HEK293T (cell line): Measurements from ENCODE around the gene EYA4.

Experiments
- CTCF ChIA-PET: fragments of 350-600 bp; formaldehyde crosslinking; extraction: SDS; loops from one replicate; lab custom pipeline; 2021; ENCODE audit warnings: antibody characterized with exemption, inconsistent platforms; lab: Yijun Ruan, JAX
- POLR2A ChIA-PET: fragments of 350-600 bp; formaldehyde crosslinking; extraction: SDS; loops from one replicate; lab custom pipeline; 2020; ENCODE audit warnings: antibody characterized with exemption, inconsistent platforms; lab: Yijun Ruan, JAX
- DNase-seq: peaks from one replicate; pipeline ENCODE4 v3.0.0; 2012; ENCODE audit warnings: mixed read lengths; ENCODE audit errors: extremely low spot score
- ARNT ChIP-seq: fragments of 450-650 bp; IDR thresholded peaks from 2 replicates; pipeline ENCODE4 v1.6.1; 2017; ENCODE audit warnings: mild to moderate bottlenecking
- BHLHE40 ChIP-seq: fragments of 450-650 bp; IDR thresholded peaks from 2 replicates; pipeline ENCODE4 v1.6.1; 2016; ENCODE audit warnings: mild to moderate bottlenecking, moderate library complexity, borderline replicate concordance
- CTBP1 ChIP-seq: fragments of 450-650 bp; IDR thresholded peaks from 2 replicates; pipeline ENCODE4 v1.6.1; 2016; ENCODE audit warnings: borderline replicate concordance
- ELF4 ChIP-seq: fragments of 450-650 bp; IDR thresholded peaks from 2 replicates; pipeline ENCODE4 v1.6.1; 2017; ENCODE audit warnings: antibody characterized with exemption
- FOXA1 ChIP-seq: fragments of 450-650 bp; IDR thresholded peaks from 2 replicates; pipeline ENCODE4 v1.6.1; 2016; ENCODE audit warnings: mild to moderate bottlenecking
- FOXK2 ChIP-seq: fragments of 450-650 bp; IDR thresholded peaks from 2 replicates; pipeline ENCODE4 v1.6.1; 2016; ENCODE audit warnings: mild to moderate bottlenecking
- FOXM1 ChIP-seq: fragments of 450-650 bp; IDR thresholded peaks from 2 replicates; pipeline ENCODE4 v1.6.1; 2017; ENCODE audit warnings: mild to moderate bottlenecking, borderline replicate concordance
- HDGF ChIP-seq: fragments of 450-650 bp; IDR thresholded peaks from 2 replicates; pipeline ENCODE4 v1.6.1; 2017; ENCODE audit warnings: antibody characterized with exemption, borderline replicate concordance
- L3MBTL2 ChIP-seq: fragments of 450-650 bp; conservative IDR thresholded peaks from 2 replicates; pipeline ENCODE4 v1.6.1; 2016; ENCODE audit warnings: mild to moderate bottlenecking
- LEF1 ChIP-seq: fragments of 450-650 bp; IDR thresholded peaks from 2 replicates; pipeline ENCODE4 v1.6.1; 2017; ENCODE audit warnings: mild to moderate bottlenecking, borderline replicate concordance
- NFRKB ChIP-seq: fragments of 450-650 bp; IDR thresholded peaks from 2 replicates; pipeline ENCODE4 v1.6.1; 2016; ENCODE audit warnings: mild to moderate bottlenecking, moderate library complexity
- SP1 ChIP-seq: fragments of 450-650 bp; IDR thresholded peaks from 2 replicates; pipeline ENCODE4 v1.6.1; 2017
- SUZ12 ChIP-seq: fragments of 450-650 bp; IDR thresholded peaks from 2 replicates; pipeline ENCODE4 v1.6.1; 2016; ENCODE audit warnings: mild to moderate bottlenecking
- TARDBP ChIP-seq: fragments of 450-650 bp; IDR thresholded peaks from 2 replicates; pipeline ENCODE4 v1.6.1; 2016
- ZNF384 ChIP-seq: fragments of 450-650 bp; IDR thresholded peaks from 2 replicates; pipeline ENCODE4 v1.6.1; 2016
- TF ChIP-seq, protein P1 (sequence below): fragments of 450-650 bp; IDR thresholded peaks from 2 replicates; pipeline ENCODE4 v1.6.1; 2016

EYA4 gene

DNA sequence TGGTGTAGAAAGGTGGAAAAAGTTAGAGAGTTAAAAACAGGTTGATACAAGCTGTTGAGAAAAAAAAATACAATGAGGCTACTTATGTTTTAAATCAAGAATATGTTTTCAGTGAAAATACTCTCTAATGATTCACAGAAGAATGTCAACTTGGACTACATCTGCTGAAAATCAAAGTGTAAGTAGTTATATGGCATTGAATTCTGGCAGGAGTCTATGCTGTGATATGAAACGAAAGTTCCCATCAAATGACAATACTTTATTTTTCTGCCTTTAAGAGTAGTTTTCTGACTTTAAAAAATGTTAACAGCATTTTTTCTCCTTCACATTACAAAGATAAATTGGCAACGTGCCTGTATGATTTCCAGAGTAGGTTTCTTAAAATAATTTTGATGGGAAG lies 158.3 kb downstream of the EYA4 start:
- TF ChIP-seq SP1 = no peak
- DNase-seq = no peak
- POLR2A ChIA-PET = no interaction called here
- CTCF ChIA-PET = no interaction called here

DNA sequence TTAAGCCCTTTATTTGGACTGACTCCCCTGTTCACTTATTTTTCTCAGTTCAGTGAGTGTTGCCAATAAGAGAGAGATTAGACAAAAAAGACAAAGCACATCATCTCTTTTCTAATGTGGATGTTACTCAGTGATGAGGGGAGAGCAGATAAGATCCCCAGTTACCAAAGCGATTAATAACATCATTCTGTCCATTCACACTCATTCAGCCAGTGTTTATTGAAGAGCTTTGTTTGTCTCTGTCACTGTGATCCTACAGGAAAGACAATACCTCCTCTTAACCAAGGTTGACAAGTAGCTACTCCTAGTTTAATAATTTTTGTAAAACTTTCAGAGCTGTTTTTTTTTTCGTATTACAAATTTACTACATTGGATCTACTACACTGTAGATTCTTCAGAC lies 163.0 kb downstream of the EYA4 start:
- ChIA-PET CTCF (no interaction called here), POLR2A (no interaction called here)
- no peak for DNase-seq
- TF ChIP-seq CTBP1 = no peak
- no peak for TF ChIP-seq ZNF384
- TF ChIP-seq FOXM1 = no peak
- TF ChIP-seq, protein P1, sequence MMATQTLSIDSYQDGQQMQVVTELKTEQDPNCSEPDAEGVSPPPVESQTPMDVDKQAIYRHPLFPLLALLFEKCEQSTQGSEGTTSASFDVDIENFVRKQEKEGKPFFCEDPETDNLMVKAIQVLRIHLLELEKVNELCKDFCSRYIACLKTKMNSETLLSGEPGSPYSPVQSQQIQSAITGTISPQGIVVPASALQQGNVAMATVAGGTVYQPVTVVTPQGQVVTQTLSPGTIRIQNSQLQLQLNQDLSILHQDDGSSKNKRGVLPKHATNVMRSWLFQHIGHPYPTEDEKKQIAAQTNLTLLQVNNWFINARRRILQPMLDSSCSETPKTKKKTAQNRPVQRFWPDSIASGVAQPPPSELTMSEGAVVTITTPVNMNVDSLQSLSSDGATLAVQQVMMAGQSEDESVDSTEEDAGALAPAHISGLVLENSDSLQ = no peak
- TF ChIP-seq BHLHE40 = no peak
- no peak for TF ChIP-seq SUZ12
- no peak for TF ChIP-seq SP1

DNA sequence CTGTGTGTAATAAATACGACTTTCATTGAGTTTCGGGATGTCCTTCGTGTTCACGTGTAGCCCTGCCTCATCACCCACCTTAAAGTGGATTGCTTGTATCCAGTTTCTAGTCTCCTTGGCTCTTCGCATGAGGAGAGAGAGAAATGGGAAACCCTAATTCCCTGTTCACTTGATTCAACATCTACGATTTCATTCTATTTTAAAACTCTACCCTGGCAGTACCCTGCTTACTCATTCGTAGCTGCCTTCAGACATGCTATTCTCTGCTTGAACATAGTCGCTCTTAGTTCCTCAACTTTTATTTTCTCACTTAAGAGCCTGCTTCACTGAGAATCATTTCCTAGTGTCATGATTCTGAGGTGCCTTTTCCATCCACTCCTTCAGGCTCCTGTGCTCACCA lies 163.6 kb downstream of the EYA4 start:
- no peak for DNase-seq
- TF ChIP-seq SUZ12 (no peak), SP1 (no peak)
- ChIA-PET POLR2A (no interaction called here), CTCF (no interaction called here)

DNA sequence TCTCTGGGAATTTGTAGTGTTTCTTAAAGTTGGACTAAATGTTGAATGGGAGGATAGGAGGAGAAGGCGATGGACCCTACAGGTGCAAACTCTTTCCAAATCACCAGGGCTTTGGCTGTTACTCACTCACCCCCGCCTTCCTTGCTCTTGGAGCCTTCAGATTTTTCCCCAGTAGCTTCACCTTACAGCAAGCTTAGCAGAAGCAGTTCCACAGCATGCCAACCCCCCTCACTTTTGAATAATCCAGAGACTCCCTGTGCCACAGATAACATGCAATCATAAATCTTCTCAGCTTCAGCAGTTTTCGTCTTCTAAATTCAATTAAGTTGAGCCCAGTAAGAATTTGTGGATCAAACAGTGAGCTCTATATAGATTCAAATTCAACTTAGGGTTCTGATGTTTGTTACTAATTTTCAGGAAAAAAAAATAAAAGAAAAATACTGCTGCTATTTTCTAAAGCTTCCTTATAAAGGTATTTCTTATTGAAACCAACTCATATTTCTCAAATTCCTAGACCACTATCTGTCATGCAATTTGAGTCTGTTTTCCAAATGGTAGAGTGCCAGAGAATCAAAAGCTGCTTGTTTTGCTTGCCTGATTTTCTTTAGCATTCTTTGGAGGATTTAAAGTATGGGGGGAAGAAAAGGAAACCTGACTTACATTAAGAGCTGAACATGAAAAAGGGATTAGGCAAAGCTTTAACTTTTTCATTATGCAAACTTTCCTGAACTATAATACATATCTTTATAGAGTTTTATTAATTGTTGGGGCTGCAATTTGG lies 166.4 kb downstream of the EYA4 start:
- ChIA-PET CTCF (interaction anchor here (0.7 kb wide), 1 partner anchor 36 kb away, joined by 3 read pairs; no protein-coding TSS in a partner anchor), POLR2A (no interaction called here)
- no peak for TF ChIP-seq ARNT
- TF ChIP-seq FOXA1 = no peak
- TF ChIP-seq BHLHE40 = no peak
- TF ChIP-seq LEF1 = no peak
- no peak for TF ChIP-seq NFRKB
- no peak for TF ChIP-seq FOXM1
- TF ChIP-seq SUZ12 = no peak
- TF ChIP-seq FOXK2 = no peak
- TF ChIP-seq, protein P1 = no peak
- no peak for TF ChIP-seq L3MBTL2
- TF ChIP-seq SP1 = no peak
- TF ChIP-seq TARDBP = no peak
- DNase-seq = no peak

DNA sequence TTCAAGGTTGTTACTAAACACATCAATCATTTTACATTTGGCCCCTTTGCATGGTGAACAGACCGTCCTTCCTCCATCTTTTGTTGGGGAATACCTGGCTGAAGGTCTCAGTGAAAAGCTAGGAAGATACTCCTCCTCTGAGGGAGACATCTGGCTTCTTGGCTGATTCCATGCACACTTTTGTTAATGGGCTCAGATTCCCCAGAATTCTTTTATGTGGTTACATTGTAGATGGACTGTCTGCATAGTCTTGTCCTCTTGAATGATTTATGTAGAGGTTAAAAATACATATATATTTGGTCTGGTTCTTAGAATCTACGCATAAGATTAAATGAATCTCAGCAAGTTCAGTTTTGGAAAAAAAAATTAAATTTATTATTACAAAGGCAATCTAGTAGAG lies 167.0 kb downstream of the EYA4 start:
- ChIA-PET POLR2A (no interaction called here), CTCF (interaction anchor here (0.7 kb wide), 1 partner anchor 36 kb away, joined by 3 read pairs; no protein-coding TSS in a partner anchor)
- TF ChIP-seq SUZ12 (no peak), TARDBP (no peak), BHLHE40 (no peak), L3MBTL2 (no peak), ARNT (no peak), HDGF (no peak), FOXA1 (no peak), FOXM1 (no peak), ELF4 (no peak), FOXK2 (no peak), LEF1 (no peak)
- TF ChIP-seq, protein P1 = no peak
- DNase-seq = no peak

DNA sequence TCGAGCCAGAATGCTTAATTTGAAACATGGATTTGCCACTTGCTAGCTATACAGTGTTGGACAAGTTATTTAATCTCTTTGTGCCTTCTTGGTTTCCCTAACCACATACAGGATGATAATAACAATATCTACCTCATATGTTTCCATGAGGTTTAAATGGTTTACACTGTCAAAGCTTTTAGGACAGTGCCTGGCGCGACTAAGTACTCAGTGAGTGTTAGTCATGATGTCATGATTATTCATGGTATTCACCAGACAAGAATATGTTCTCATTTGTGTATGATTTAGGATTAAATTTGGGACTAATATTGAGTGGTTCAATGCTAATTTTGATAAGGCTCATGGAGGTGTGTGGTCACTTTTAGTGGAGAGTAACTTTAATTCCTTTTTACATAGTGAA lies 167.4 kb downstream of the EYA4 start:
- CTCF ChIA-PET = no interaction called here
- TF ChIP-seq FOXA1 (no peak), FOXK2 (no peak), L3MBTL2 (no peak), ELF4 (no peak), BHLHE40 (no peak), HDGF (no peak)
- TF ChIP-seq, protein P1 = no peak
- POLR2A ChIA-PET = no interaction called here
- no peak for DNase-seq

DNA sequence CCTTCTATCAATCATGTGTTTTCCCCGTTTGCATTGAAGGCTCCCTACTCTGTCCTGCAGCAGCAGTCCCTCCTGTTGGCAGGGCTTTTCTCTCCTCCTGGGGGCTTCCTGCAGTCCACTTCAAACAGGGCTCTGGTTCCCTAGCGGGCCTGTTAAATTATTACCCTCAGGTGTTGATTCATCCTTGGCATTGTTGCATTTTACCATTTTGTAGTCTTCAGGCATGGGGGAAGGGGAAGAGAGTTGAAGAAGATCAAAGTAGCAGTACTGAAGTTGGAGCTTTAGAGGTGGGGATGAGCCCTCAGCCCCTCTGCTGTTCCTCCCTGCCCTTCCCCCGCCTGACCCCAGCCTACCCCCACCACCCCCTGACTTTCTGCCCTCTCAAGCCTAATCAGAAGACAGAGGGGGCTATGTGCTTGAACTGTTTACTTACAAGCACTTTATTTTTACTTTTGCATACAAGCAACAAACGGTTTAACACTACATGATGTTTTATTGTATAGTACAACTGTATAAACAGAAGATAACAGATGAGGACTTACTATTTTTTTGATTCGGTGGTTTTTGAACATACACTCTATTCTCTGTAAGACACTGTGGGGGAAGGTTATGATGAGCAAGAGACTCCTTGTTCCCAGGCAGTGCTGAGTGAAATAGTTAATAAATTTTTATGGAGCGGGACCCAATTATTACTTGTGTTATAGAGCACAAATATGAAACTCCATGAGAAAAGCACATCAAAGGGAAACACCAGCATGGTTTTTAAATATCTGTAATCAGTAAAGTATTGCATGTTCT lies 169.7 kb downstream of the EYA4 start:
- CTCF ChIA-PET = no interaction called here
- no peak for TF ChIP-seq L3MBTL2
- peak; percentile 17; the same call in 1 of the 2 replicates for TF ChIP-seq ZNF384
- POLR2A ChIA-PET = no interaction called here
- peak; percentile 34 for DNase-seq
